Mammary epithelial cell (primary cell): ENCODE results near the gene CYP2W1.

Experiments
- EZH2 ChIP-seq: IDR thresholded peaks from 2 replicates; pipeline ENCODE4 v1.6.1; 2012; ENCODE audit warnings: low read length, inconsistent platforms, borderline replicate concordance
- TF ChIP-seq, protein P1 (sequence below), 2 donors: IDR thresholded peaks in 1 of 2; conservative IDR thresholded peaks in 1 of 2; 2 replicates each; pipeline ENCODE4 v1.5.1; 2011 to 2012; ENCODE audit warnings: inconsistent platforms in 2 of 2, low read length in 2 of 2, mild to moderate bottlenecking in 2 of 2, control low read depth in 1 of 2, low read depth in 1 of 2; ENCODE audit not compliant: insufficient read depth in 1 of 2; ENCODE audit errors: extremely low read depth in 1 of 2

- TF ChIP-seq, protein P1, sequence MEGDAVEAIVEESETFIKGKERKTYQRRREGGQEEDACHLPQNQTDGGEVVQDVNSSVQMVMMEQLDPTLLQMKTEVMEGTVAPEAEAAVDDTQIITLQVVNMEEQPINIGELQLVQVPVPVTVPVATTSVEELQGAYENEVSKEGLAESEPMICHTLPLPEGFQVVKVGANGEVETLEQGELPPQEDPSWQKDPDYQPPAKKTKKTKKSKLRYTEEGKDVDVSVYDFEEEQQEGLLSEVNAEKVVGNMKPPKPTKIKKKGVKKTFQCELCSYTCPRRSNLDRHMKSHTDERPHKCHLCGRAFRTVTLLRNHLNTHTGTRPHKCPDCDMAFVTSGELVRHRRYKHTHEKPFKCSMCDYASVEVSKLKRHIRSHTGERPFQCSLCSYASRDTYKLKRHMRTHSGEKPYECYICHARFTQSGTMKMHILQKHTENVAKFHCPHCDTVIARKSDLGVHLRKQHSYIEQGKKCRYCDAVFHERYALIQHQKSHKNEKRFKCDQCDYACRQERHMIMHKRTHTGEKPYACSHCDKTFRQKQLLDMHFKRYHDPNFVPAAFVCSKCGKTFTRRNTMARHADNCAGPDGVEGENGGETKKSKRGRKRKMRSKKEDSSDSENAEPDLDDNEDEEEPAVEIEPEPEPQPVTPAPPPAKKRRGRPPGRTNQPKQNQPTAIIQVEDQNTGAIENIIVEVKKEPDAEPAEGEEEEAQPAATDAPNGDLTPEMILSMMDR (conservative IDR thresholded peaks at IDR 0.05 in 1 of 2, IDR thresholded peaks at IDR 0.05 in 1 of 2; ENCODE audit: extremely low read depth in 1 of 2, insufficient read depth in 1 of 2, low read depth in 1 of 2, low read length in 2 of 2) = no peak
- TF ChIP-seq EZH2 = no peak
Observed at GRCh38 chr7:977326-978048, 5.5 kb upstream of the CYP2W1 start.
